ENCODE data around the gene RABEPK. TPM values are rescaled to one million over a fixed set of nuclear protein-coding genes. Genes with fewer than 3 reads are reported as not detected.
"Not testable (repeated sequence)": the region's sequence is repeated elsewhere in the genome, so short reads cannot be mapped to it uniquely, and the experiment has no call there.

RABEPK gene
- total and polyA plus RNA-seq, 7 experiments from 2014 or later: 10.7 to 52.5 (median 17.5) TPM

DNA sequence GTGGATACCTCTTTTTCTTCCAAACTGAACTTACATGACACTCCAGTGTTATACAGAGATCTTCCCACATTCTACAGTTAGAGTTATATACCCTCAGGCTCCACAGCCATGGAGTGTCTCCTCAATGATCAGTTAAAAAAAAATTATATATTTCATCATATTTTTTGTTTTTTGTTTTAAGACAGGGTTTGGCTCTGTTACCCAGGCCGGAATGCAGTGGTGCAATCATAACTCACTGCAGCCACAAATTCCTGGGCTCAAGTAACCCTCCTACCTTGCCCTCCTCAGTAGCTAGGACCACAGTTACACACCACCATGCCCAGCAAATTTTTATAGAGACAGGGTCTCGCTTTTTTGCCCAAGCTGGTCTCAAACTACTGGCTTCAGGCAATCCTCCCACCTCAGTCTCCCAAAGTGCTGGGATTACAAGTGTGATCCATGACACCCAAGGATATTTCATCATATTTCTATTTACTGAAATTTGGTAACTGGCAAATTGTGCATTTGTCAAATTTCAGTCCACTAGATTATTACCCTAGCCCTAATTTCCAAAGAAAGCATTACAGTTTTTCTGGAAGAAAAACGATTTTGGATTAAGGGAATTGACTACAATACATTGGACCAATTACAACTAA lies 38.9 kb upstream of the RABEPK start:
- Mint-ChIP-seq H3K27ac (peak overlapping the region in 5 of 9 donors; percentile 47 to 85 (median 77)), H3K4me3 (no peak overlapping the region), H3K36me3 (peaks cover 0 to 16% (median 4%) of the 10 kb centered on the region in 5 donors), H3K4me1 (peaks cover 0 to 19% (median 11%) of the 10 kb centered on the region in 7 donors), H3K9me3 (no peaks in the 10 kb centered on the region), H3K27me3 (no peaks in the 10 kb centered on the region)
- no peaks in the 10 kb centered on the region for H3K4me1 ChIP-seq (ENCODE audit: control insufficient read depth in 2 of 2, insufficient read depth in 2 of 2, low read length in 2 of 2)
- H3K4me3 ChIP-seq (ENCODE audit: low read length): no peak overlapping the region
- ChIA-PET POLR2A (interaction anchor here (0.6 kb wide), 1 partner anchor 15 kb away, joined by 3 read pairs; no protein-coding TSS in a partner anchor), CTCF (interaction anchor here (0.9 to 1.4 kb wide), 2 partner anchors 9 to 25 kb away, joined by 3 to 5 read pairs; no protein-coding TSS in a partner anchor)
- no peaks in the 10 kb centered on the region for H3K27me3 ChIP-seq (ENCODE audit: control insufficient read depth in 2 of 2, insufficient read depth in 2 of 2, low read length in 2 of 2)
- no peak for DNase-seq
- no peaks in the 10 kb centered on the region for H3K9me3 ChIP-seq (ENCODE audit: control insufficient read depth in 2 of 3, low read length in 3 of 3)
- ATAC-seq: no peak
- peaks cover 0 to 15% (median 0%) of the 10 kb centered on the region in 3 experiments for H3K36me3 ChIP-seq (ENCODE audit: control insufficient read depth in 2 of 3, insufficient read depth in 3 of 3, low read length in 3 of 3)
- H3K27ac ChIP-seq (ENCODE audit: low read depth, low read length): no peak overlapping the region
- intact Hi-C loops (cut with micrococcal nuclease): no loop called here

DNA sequence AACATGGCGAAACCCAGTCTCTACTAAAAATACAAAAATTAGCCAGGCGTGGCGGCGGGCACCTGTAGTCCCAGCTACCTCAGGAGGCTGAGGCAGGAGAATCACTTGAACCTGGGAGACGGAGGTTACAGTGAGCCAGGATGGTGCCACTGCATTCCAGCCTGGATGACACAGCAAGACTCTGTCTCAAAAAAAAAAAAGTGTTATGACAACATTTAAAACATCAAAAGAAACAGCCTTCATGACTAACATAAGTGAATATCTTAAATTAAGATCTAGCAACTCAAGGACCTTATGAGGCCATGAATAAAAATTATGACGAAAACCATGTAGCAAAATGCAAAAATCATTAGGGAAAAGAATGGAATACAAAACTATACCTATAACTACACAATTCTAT lies 37.5 kb upstream of the RABEPK start:
- H3K9me3 Mint-ChIP-seq; H3K36me3 ChIP-seq (ENCODE audit: control insufficient read depth in 2 of 3, insufficient read depth in 3 of 3, low read length in 3 of 3); CTCF ChIA-PET; H3K9me3 ChIP-seq (ENCODE audit: control insufficient read depth in 2 of 3, low read length in 3 of 3); DNase-seq; H3K4me3 ChIP-seq (ENCODE audit: low read length); H3K27ac ChIP-seq (ENCODE audit: low read depth, low read length); ATAC-seq; intact Hi-C loops (cut with micrococcal nuclease); H3K4me3 Mint-ChIP-seq; H3K27me3 ChIP-seq (ENCODE audit: control insufficient read depth in 2 of 2, insufficient read depth in 2 of 2, low read length in 2 of 2); H3K27me3 Mint-ChIP-seq; H3K4me1 ChIP-seq (ENCODE audit: control insufficient read depth in 2 of 2, insufficient read depth in 2 of 2, low read length in 2 of 2): not testable (repeated sequence)
- Mint-ChIP-seq H3K27ac (peak overlapping the region in 2 of 9 donors; percentile 66 to 81), H3K36me3 (peaks cover under 1 to 14% (median 4%) of the 10 kb centered on the region in 5 donors), H3K4me1 (peaks cover 0 to 20% (median 12%) of the 10 kb centered on the region in 7 donors)
- POLR2A ChIA-PET: interaction anchor here (0.7 kb wide), 1 partner anchor 15 kb away, joined by 3 read pairs; no protein-coding TSS in a partner anchor

DNA sequence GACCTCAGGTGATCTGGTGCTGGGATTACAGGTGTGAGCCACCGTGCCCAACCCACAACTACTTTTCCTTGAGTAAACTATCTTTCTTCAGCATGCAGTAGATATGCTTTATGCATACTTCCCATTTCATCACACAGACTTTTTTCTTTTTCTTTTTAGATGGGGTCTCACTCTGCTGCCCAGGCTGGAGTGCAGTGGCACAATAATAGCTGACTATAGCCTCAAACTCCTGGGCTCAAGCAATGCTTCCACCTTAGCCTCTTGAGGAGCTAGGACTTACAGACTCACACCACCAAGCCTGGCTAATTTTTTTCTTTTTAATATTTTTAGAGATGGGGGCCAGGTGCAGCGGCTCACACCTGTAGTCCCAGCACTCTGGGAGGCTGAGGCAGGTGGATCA lies 33.6 kb upstream of the RABEPK start:
- intact Hi-C loops (cut with micrococcal nuclease): no loop called here
- CTCF ChIA-PET: interaction anchor here (0.7 kb wide), 1 partner anchor 10 kb away, joined by 3 read pairs; no protein-coding TSS in a partner anchor
- Histone ChIP-seq H3K9me3 (ENCODE audit: control insufficient read depth in 2 of 3, low read length in 3 of 3) (no peaks in the 10 kb centered on the region), H3K27me3 (ENCODE audit: control insufficient read depth in 2 of 2, insufficient read depth in 2 of 2, low read length in 2 of 2) (no peaks in the 10 kb centered on the region), H3K4me1 (ENCODE audit: control insufficient read depth in 2 of 2, insufficient read depth in 2 of 2, low read length in 2 of 2) (no peaks in the 10 kb centered on the region), H3K27ac (ENCODE audit: low read depth, low read length) (no peak overlapping the region), H3K36me3 (ENCODE audit: control insufficient read depth in 2 of 3, insufficient read depth in 3 of 3, low read length in 3 of 3) (peaks cover 0 to 14% (median 0%) of the 10 kb centered on the region in 3 experiments), H3K4me3 (ENCODE audit: low read length) (no peak overlapping the region)
- no peaks in the 10 kb centered on the region for H3K9me3 Mint-ChIP-seq
- peaks cover 0 to 19% (median 15%) of the 10 kb centered on the region in 5 donors for H3K36me3 Mint-ChIP-seq
- ATAC-seq (no peak), DNase-seq (no peak)
- POLR2A ChIA-PET: no interaction called here
- H3K27me3 Mint-ChIP-seq: no peaks in the 10 kb centered on the region
- H3K27ac Mint-ChIP-seq: peak overlapping the region in 4 of 9 donors; percentile 21 to 47 (median 37)
- H3K4me1 Mint-ChIP-seq: peaks cover 2 to 32% (median 17%) of the 10 kb centered on the region in 7 donors
- H3K4me3 Mint-ChIP-seq: no peak overlapping the region

DNA sequence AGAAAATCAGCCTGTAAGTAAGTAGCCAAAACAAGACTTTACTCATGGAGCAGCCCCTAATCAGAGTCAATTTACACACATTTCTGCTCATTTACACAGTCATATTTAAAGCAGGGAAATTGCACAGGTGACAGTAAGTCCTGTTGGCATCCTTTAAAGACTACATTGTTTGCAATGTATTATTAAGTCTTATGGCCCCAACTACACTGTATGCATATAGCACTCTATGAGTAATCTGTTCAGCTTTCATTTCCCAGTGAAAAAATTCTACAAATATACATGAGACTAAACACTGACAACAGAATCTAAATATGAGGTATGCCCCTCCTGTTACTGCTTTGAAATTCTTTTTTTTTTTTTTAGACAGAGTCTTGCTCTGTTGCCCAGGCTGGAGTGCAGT lies 30.4 kb upstream of the RABEPK start:
- Mint-ChIP-seq H3K4me3 (no peak overlapping the region), H3K27ac (peak overlapping the region in 2 of 9 donors; percentile 14 to 72), H3K36me3 (peaks cover 0 to 30% (median 18%) of the 10 kb centered on the region in 5 donors), H3K4me1 (peaks cover 11 to 50% (median 39%) of the 10 kb centered on the region in 7 donors), H3K27me3 (no peaks in the 10 kb centered on the region), H3K9me3 (no peaks in the 10 kb centered on the region)
- ChIA-PET POLR2A (interaction anchor here (0.5 to 1.1 kb wide), 3 partner anchors 30 to 137 kb away, joined by 3 to 4 read pairs (median 3); partner anchors contain the start of gene RABEPK), CTCF (interaction anchor here (0.6 to 0.8 kb wide), 2 partner anchors 288 to 1226 kb away, joined by 3 to 5 read pairs; no protein-coding TSS in a partner anchor)
- no peak overlapping the region for H3K27ac ChIP-seq (ENCODE audit: low read depth, low read length)
- H3K4me3 ChIP-seq (ENCODE audit: low read length): no peak overlapping the region
- peaks cover 0 to 15% (median 0%) of the 10 kb centered on the region in 3 experiments for H3K36me3 ChIP-seq (ENCODE audit: control insufficient read depth in 2 of 3, insufficient read depth in 3 of 3, low read length in 3 of 3)
- ATAC-seq (no peak), DNase-seq (no peak)
- H3K9me3 ChIP-seq (ENCODE audit: control insufficient read depth in 2 of 3, low read length in 3 of 3): no peaks in the 10 kb centered on the region
- H3K27me3 ChIP-seq (ENCODE audit: control insufficient read depth in 2 of 2, insufficient read depth in 2 of 2, low read length in 2 of 2): no peaks in the 10 kb centered on the region
- intact Hi-C loops (cut with micrococcal nuclease): no loop called here
- peaks cover 0 to 13% of the 10 kb centered on the region in 2 donors for H3K4me1 ChIP-seq (ENCODE audit: control insufficient read depth in 2 of 2, insufficient read depth in 2 of 2, low read length in 2 of 2)

GRCh38 chr9:125172031-125172755 lies 28.1 kb upstream of the RABEPK start:
- H3K4me3 ChIP-seq (ENCODE audit: low read length): no peak overlapping the region
- peaks cover 0 to 13% of the 10 kb centered on the region in 2 donors for H3K4me1 ChIP-seq (ENCODE audit: control insufficient read depth in 2 of 2, insufficient read depth in 2 of 2, low read length in 2 of 2)
- POLR2A ChIA-PET: interaction anchor here (0.7 to 0.9 kb wide), 2 partner anchors 14 to 121 kb away, joined by 3 read pairs; no protein-coding TSS in a partner anchor
- peaks cover 0 to 15% (median 0%) of the 10 kb centered on the region in 3 experiments for H3K36me3 ChIP-seq (ENCODE audit: control insufficient read depth in 2 of 3, insufficient read depth in 3 of 3, low read length in 3 of 3)
- DNase-seq: no peak
- no peaks in the 10 kb centered on the region for H3K9me3 Mint-ChIP-seq
- no peaks in the 10 kb centered on the region for H3K27me3 Mint-ChIP-seq
- no peaks in the 10 kb centered on the region for H3K9me3 ChIP-seq (ENCODE audit: control insufficient read depth in 2 of 3, low read length in 3 of 3)
- no peaks in the 10 kb centered on the region for H3K27me3 ChIP-seq (ENCODE audit: control insufficient read depth in 2 of 2, insufficient read depth in 2 of 2, low read length in 2 of 2)
- peaks cover 22 to 61% (median 54%) of the 10 kb centered on the region in 7 donors for H3K4me1 Mint-ChIP-seq
- peaks cover 0 to 32% (median 24%) of the 10 kb centered on the region in 5 donors for H3K36me3 Mint-ChIP-seq
- ATAC-seq: no peak
- H3K4me3 Mint-ChIP-seq: peak overlapping the region in 7 of 10 donors; percentile 4 to 77 (median 52)
- no peak overlapping the region for H3K27ac ChIP-seq (ENCODE audit: low read depth, low read length)
- peak overlapping the region; percentile 32 to 89 (median 69) for H3K27ac Mint-ChIP-seq
- intact Hi-C loops (cut with micrococcal nuclease): loop anchor here in 1 of 2 donors (2.0 kb wide), 1 partner anchor 17 kb away; the partner anchor contains the start of gene PPP6C
- CTCF ChIA-PET: no interaction called here

GRCh38 chr9:125176636-125177035 lies 23.7 kb upstream of the RABEPK start:
- intact Hi-C loops (cut with micrococcal nuclease): no loop called here
- no peak for DNase-seq
- Histone ChIP-seq H3K4me3 (ENCODE audit: low read length) (no peak overlapping the region), H3K27me3 (ENCODE audit: control insufficient read depth in 2 of 2, insufficient read depth in 2 of 2, low read length in 2 of 2) (no peaks in the 10 kb centered on the region), H3K27ac (ENCODE audit: low read depth, low read length) (no peak overlapping the region), H3K4me1 (ENCODE audit: control insufficient read depth in 2 of 2, insufficient read depth in 2 of 2, low read length in 2 of 2) (peaks cover 0 to 13% of the 10 kb centered on the region in 2 donors), H3K9me3 (ENCODE audit: control insufficient read depth in 2 of 3, low read length in 3 of 3) (no peaks in the 10 kb centered on the region), H3K36me3 (ENCODE audit: control insufficient read depth in 2 of 3, insufficient read depth in 3 of 3, low read length in 3 of 3) (peaks cover 0 to 3% (median 0%) of the 10 kb centered on the region in 3 experiments)
- Mint-ChIP-seq H3K4me1 (peaks cover 38 to 82% (median 75%) of the 10 kb centered on the region in 7 donors), H3K36me3 (peaks cover 0 to 36% (median 29%) of the 10 kb centered on the region in 5 donors), H3K27me3 (no peaks in the 10 kb centered on the region), H3K4me3 (peak overlapping the region in 1 of 10 donors; percentile 18), H3K9me3 (no peaks in the 10 kb centered on the region), H3K27ac (peak overlapping the region in 8 of 9 donors; percentile 22 to 82 (median 38))
- ChIA-PET POLR2A (interaction anchor here (1.1 kb wide), 1 partner anchor 15 kb away, joined by 5 read pairs; no protein-coding TSS in a partner anchor), CTCF (interaction anchor here (0.7 kb wide), 1 partner anchor 28 kb away, joined by 3 read pairs; no protein-coding TSS in a partner anchor)
- ATAC-seq: no peak

Data from naive thymus-derived CD4-positive, alpha-beta T cell (primary cell).